Neural crest cell (in vitro differentiated cells): Measurements from ENCODE around the gene ACTN4. TPM values are rescaled to one million over a fixed set of nuclear protein-coding genes. Genes with fewer than 3 reads are reported as not detected.

Experiments used
- DNase-seq: peaks from one replicate; pipeline ENCODE4 v3.0.0; 2021; ENCODE audit warnings: low read depth, mixed read lengths, low spot score
- H3K27ac Mint-ChIP-seq: one replicate; pipeline ENCODE4 v1.8.0; 2021; ENCODE audit warnings: mild to moderate bottlenecking, mixed read lengths; ENCODE audit not compliant: unreplicated experiment
- H3K27me3 Mint-ChIP-seq: 2 replicates; pipeline ENCODE4 v1.8.0; 2021; ENCODE audit warnings: low read depth, mild to moderate bottlenecking, mixed read lengths
- H3K36me3 Mint-ChIP-seq: 2 replicates; pipeline ENCODE4 v1.8.0; 2021; ENCODE audit warnings: low read depth, mild to moderate bottlenecking, mixed read lengths
- H3K4me1 Mint-ChIP-seq: 2 replicates; pipeline ENCODE4 v1.8.0; 2021; ENCODE audit warnings: mixed read lengths
- H3K4me3 Mint-ChIP-seq: one replicate; pipeline ENCODE4 v1.8.0; 2021; ENCODE audit warnings: mild to moderate bottlenecking, mixed read lengths
- H3K9me3 Mint-ChIP-seq: 2 replicates; pipeline ENCODE4 v1.8.0; 2021; ENCODE audit warnings: mixed read lengths
- CTCF ChIP-seq: fragments of 200-600 bp; sonication (generic); conservative IDR thresholded peaks from 2 replicates; pipeline ENCODE4 v1.5.0; 2021; ENCODE audit warnings: antibody characterized with exemption, mild to moderate bottlenecking
- total RNA-seq: library from RNA; stranded (reverse); gene quantifications from 2 replicates; pipeline ENCODE4 v1.2.1, GENCODE V29; 2021

ACTN4 gene
- total RNA-seq, 1 donor from 2014 or later: 324 TPM

GRCh38 chr19:38685666-38686529 is 38.4 kb downstream of the ACTN4 start:
- peak; percentile 66 for TF ChIP-seq CTCF
- H3K4me1 Mint-ChIP-seq: peaks cover 59% of the 10 kb centered on the region
- no peaks in the 10 kb centered on the region for H3K27me3 Mint-ChIP-seq
- H3K36me3 Mint-ChIP-seq: peaks cover 17% of the 10 kb centered on the region
- peaks cover 4% of the 10 kb centered on the region for H3K9me3 Mint-ChIP-seq
- DNase-seq: no peak
- peak overlapping the region; percentile 29 for H3K4me3 Mint-ChIP-seq
- H3K27ac Mint-ChIP-seq: peak overlapping the region; percentile 89

GRCh38 chr19:38686530-38686888 is 39.1 kb downstream of the ACTN4 start:
- DNase-seq: no peak
- Mint-ChIP-seq H3K9me3 (peaks cover 4% of the 10 kb centered on the region), H3K4me1 (peaks cover 63% of the 10 kb centered on the region), H3K36me3 (peaks cover 14% of the 10 kb centered on the region), H3K27me3 (no peaks in the 10 kb centered on the region), H3K4me3 (no peak overlapping the region), H3K27ac (no peak overlapping the region)
- no peak for TF ChIP-seq CTCF

- Mint-ChIP-seq H3K4me1 (peaks cover 72% of the 10 kb centered on the region), H3K9me3 (peaks cover under 1% of the 10 kb centered on the region), H3K27ac (no peak overlapping the region)
Measured at GRCh38 chr19:38687837-38688378, 40.5 kb downstream of the ACTN4 start.

GRCh38 chr19:38690146-38690545 is 42.7 kb downstream of the ACTN4 start:
- Mint-ChIP-seq H3K4me1 (peaks cover 75% of the 10 kb centered on the region), H3K9me3 (no peaks in the 10 kb centered on the region), H3K36me3 (peaks cover 10% of the 10 kb centered on the region), H3K4me3 (no peak overlapping the region), H3K27ac (peak overlapping the region; percentile 69), H3K27me3 (no peaks in the 10 kb centered on the region)
- no peak for DNase-seq
- no peak for TF ChIP-seq CTCF

More at GRCh38 chr19:38687837-38688378, 40.5 kb downstream of the ACTN4 start:
- Mint-ChIP-seq H3K4me3 (no peak overlapping the region), H3K27me3 (no peaks in the 10 kb centered on the region), H3K36me3 (peaks cover 11% of the 10 kb centered on the region)
- no peak for DNase-seq
- no peak for TF ChIP-seq CTCF

- Mint-ChIP-seq H3K27me3 (no peaks in the 10 kb centered on the region), H3K4me3 (peak overlapping the region; percentile 44), H3K36me3 (peaks cover 10% of the 10 kb centered on the region), H3K4me1 (peaks cover 77% of the 10 kb centered on the region), H3K9me3 (no peaks in the 10 kb centered on the region), H3K27ac (peak overlapping the region; percentile 24)
- DNase-seq: no peak
- TF ChIP-seq CTCF: no peak
Measured at GRCh38 chr19:38690832-38691231, 43.4 kb downstream of the ACTN4 start.
